ENCODE results near the gene ACTL10. TPM values are rescaled to one million over a fixed set of nuclear protein-coding genes. Genes with fewer than 3 reads are reported as not detected.

Gene ACTL10
- total and polyA plus RNA-seq, 2 of the 4 experiments (the other 2 are of a cell fraction), result 0.18 to 0.43 TPM

GRCh38 chr20:33687993-33688937 lies 21.5 kb downstream of the ACTL10 start:
- POLR2A ChIA-PET (ENCODE audit: unreplicated experiment), result no interaction called here
- CTCF ChIA-PET, result no interaction called here
- no peak overlapping the region for H3K9ac ChIP-seq (ENCODE audit: low read depth, low read length)

More at GRCh38 chr20:33687993-33688937, 21.5 kb downstream of the ACTL10 start:
- no peak for DNase-seq
- Histone ChIP-seq H3K14ac (replicated peaks; ENCODE audit: low read depth, low read length) (no peak overlapping the region), H3K27ac (ENCODE audit: insufficient read depth, low read length) (no peak overlapping the region), H4K8ac (ENCODE audit: low read depth in 2 of 2, low read length in 2 of 2) (no peak overlapping the region), H3K36me3 (ENCODE audit: control insufficient read depth, insufficient read depth, low read length) (no peaks in the 10 kb centered on the region), H2BK5ac (ENCODE audit: low read depth, low read length, poor library complexity, severe bottlenecking) (no peak overlapping the region), H3K4ac (ENCODE audit: low read depth, low read length) (no peak overlapping the region), H3K4me2 (ENCODE audit: low read depth, low read length) (no peak overlapping the region), H3K79me1 (ENCODE audit: low read depth in 1 of 2, low read length in 2 of 2) (peaks cover 7 to 21% of the 10 kb centered on the region in 2 experiments; a peak in 2 of 4 replicates), H2AFZ (replicated peaks; ENCODE audit: low read length, poor library complexity) (no peak overlapping the region), H3K23ac (ENCODE audit: low read depth, low read length) (no peak overlapping the region), H4K5ac (ENCODE audit: low read depth, low read length) (no peak overlapping the region), H3K4me1 (ENCODE audit: control insufficient read depth, insufficient read depth, low read length) (peaks cover 9% of the 10 kb centered on the region), H2AK9ac (replicated peaks; ENCODE audit: low read depth, low read length, poor library complexity) (no peak overlapping the region), H3K27me3 (ENCODE audit: control insufficient read depth, insufficient read depth, low read length) (no peaks in the 10 kb centered on the region), H3K18ac (ENCODE audit: low read depth, low read length) (no peak overlapping the region), H3K56ac (ENCODE audit: extremely low read depth, insufficient read depth, low read length) (no peak overlapping the region), H3K9me3 (ENCODE audit: control insufficient read depth, insufficient read depth, low read length) (no peaks in the 10 kb centered on the region), H2AK5ac (ENCODE audit: low read depth, low read length) (no peak overlapping the region), H2BK120ac (ENCODE audit: low read depth, low read length) (no peak overlapping the region), H2BK15ac (ENCODE audit: low read depth, low read length) (no peak overlapping the region), H3K4me3 (ENCODE audit: insufficient read depth, low read depth, low read length) (no peak overlapping the region), H3K9me1 (ENCODE audit: insufficient read depth, low read length) (0 out of 2 replicates have a peak, but pooled peaks cover 13% of the 10 kb centered on the region), H4K91ac (ENCODE audit: insufficient read depth, low read depth, low read length) (no peak overlapping the region), H2BK20ac (ENCODE audit: low read depth, low read length) (no peak overlapping the region), H4K20me1 (ENCODE audit: insufficient read depth, low read length) (no peaks in the 10 kb centered on the region)
- dilution Hi-C loops (cut with HindIII; ENCODE audit: low sequenced_read_pairs, unreplicated experiment) (no loop called here), intact Hi-C loops (cut with micrococcal nuclease) (no loop called here), in situ Hi-C loops (cut with MboI; ENCODE audit: low sequenced_read_pairs) (no loop called here)
- WGBS, 2 experiments (ENCODE audit: extremely low coverage in 2 of 2, insufficient read length in 1 of 2), result no CpG with 5 or more reads among the region's 3 CpGs
- no TSS peak for BruUV-seq (replicated peaks)
- TF ChIP-seq POLR2A (IDR thresholded peaks at IDR 0.05; ENCODE audit: low read depth, low read length), result no peak
- TF ChIP-seq ELK1 (IDR thresholded peaks at IDR 0.05; ENCODE audit: borderline replicate concordance, low read depth, low read length), result no peak
- no peak for TF ChIP-seq MAFK (IDR thresholded peaks at IDR 0.05; ENCODE audit: low read depth, low read length)
- no peak for TF ChIP-seq MXI1 (IDR thresholded peaks at IDR 0.05; ENCODE audit: borderline replicate concordance, low read depth, low read length)
- no peak for TF ChIP-seq MAZ (IDR thresholded peaks at IDR 0.05; ENCODE audit: borderline replicate concordance, low read depth, low read length)
- TF ChIP-seq USF2 (IDR thresholded peaks at IDR 0.05; ENCODE audit: low read depth, low read length), result no peak
- TF ChIP-seq NFE2L2 (IDR thresholded peaks at IDR 0.05; ENCODE audit: low read depth, low read length), result no peak
- no peak for ATAC-seq (ENCODE audit: low read depth)
